Right lung (tissue), 5 donors: ENCODE results near the gene CMTM5. TPM values are rescaled to one million over a fixed set of nuclear protein-coding genes. Genes with fewer than 3 reads are reported as not detected.
"Not testable (repeated sequence)": the region's sequence is repeated elsewhere in the genome, so short reads cannot be mapped to it uniquely, and the experiment has no call there.

Source experiments
- DNase-seq, 2 donors: peaks; one replicate each; pipeline ENCODE4 v3.0.0-alpha.2; 2013
- polyA plus RNA-seq, 5 donors: library from polyadenylated mRNA; unstranded; fragments of 120-200 nt; gene quantifications; one replicate each; pipeline versions ENCODE4 v1.2.1 to v1.2.3, GENCODE V29; 2013; ENCODE audit warnings: inconsistent platforms in 1 of 5, low replicate concordance in 1 of 5; ENCODE audit not compliant: insufficient read length in 5 of 5, insufficient read depth in 1 of 5

Gene CMTM5
- polyA plus RNA-seq, 5 donors: 2.3 to 4.9 (median 3.9) TPM

DNA sequence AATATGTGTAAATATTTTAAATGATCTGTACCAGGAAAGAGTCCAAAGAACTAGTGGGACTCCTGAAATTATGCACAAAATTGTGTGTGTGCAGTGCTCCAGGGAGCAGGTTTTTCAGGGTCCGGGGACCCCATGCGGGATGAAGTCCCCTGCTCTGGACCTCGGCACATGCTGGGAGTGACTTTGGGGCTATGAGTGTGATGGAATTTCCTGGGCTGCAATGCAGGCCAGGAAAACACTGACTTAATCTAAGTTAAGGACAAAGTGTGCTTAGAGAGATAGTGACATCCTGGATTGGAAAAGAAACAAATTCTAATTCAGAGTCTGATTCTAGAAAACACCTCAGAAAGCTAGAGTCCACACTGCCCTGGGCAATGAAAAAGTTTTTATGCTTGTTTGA is 37.4 kb downstream of the CMTM5 start:
- DNase-seq: no peak

DNA sequence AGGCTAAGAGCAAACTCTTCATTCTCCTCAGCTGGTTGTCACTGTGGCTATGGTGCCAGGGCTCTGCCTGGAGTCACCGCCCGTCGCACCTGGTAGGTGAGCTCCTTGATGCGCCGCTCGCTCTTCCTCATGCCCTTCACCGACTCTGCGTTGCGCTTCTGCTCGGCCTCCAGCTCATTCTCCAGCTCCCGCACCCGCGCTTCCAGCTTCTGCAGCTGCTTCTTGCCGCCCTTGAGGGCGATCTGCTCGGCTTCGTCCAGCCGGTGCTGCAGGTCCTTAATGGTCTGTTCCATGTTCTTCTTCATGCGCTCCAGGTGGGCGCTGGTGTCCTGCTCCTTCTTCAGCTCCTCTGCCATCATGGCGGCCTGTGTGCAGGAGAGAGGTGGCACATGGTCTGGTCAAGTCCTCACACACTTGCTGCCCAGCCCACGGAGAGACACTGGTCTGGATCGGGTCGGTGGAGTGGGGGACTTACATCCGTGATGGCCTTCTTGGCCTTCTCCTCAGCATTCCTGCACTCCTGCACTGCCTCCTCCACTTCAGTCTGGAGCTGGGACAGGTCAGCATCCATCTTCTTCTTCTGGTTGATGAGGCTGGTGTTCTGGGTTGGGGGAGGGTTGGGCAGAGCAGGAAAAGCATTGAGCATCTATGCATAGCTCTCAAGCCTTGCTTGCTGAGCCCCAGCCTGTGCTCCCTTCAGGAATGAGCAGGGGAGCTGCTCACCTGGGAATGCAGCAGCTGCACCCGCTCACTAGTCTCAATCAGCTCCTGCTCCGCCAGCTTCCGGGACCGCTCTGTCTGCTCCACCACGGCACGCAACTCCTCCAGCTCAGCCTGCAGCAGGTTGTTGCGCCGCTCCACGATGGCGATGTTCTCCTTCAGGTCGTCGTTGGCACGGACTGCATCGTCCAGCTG is 38.3 kb downstream of the CMTM5 start:
- no peak for DNase-seq

DNA sequence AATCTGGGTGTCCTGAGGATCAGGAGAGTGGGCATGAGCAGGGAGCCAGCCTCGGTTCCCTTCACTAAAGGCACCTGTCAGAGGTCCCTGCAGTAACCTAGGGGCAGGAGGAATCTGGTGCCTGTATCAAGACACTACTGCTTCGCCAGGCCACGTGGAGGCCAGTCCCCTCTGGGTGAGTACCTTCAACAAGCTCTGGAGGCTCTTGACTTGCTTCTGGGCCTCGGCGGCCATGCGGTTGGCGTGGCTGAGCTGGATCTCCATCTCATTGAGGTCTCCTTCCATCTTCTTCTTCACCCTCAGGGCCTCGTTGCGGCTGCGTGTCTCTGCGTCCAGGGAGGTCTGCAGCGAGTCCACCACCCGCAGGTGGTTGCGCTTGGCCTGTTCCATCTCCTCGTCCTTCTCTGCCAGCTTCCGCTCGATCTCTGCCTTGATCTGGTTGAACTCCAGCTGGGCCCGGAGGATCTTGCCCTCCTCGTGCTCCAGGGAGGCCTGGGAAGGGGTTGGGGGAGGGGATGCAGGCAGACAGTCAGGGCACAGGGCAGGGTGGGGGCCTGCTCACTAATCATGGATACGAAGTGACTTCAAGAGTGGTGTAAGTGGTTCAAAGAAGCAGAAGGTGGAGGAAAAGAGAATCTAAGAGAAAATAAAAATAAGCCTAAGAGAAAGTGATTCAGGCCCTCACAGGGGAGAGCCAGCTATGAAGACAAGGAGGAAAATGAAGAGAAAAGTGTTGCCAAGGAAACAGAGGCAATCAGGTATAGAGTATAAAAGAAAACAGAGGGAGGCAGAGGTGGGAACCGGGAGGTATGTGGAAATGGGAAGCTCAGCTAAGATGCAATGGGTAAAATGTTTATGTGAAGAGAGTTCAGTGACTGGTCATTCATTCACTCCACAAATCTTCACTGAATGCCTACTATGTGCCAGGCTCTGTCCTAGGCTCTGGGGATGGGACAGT is 39.3 kb downstream of the CMTM5 start:
- DNase-seq: no peak

DNA sequence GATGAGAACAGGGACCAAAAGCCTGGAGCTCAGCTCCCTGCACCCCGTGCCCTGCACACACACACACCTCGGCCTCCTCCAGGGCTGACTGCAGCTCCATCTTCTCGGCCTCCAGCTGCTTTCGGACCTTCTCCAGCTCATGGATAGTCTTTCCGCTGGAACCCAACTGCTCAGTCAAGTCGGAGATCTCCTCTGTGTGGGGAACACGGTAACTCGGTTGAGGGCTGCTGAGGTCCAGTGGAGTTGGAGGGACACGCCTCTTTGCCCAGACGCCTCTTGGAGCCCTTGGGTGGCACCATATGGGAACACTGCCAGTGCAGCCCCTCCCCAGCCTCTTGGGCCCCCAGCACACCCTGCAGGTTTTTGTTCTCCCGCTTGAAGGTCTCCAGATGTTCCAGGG is 40.0 kb downstream of the CMTM5 start:
- no peak for DNase-seq

DNA sequence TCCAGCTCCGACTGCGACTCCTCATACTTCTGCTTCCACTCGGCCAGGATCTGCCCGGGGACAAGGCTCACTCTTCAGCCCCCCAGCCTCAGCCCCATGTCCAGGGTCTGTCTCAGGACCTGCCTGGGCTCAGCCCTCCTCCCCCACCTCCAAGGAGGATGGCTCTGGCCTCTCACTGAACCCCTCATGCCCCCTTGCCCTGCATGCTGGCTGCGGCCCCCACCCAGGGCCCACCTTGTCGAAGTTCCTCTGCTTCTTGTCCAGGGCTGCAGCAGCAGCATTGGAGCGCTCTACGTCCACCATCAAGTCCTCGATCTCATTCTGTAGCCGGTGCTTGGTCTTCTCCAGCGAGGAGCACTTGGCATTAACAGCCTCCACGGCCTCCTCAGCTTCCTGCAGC is 40.4 kb downstream of the CMTM5 start:
- not testable (repeated sequence) for DNase-seq

DNA sequence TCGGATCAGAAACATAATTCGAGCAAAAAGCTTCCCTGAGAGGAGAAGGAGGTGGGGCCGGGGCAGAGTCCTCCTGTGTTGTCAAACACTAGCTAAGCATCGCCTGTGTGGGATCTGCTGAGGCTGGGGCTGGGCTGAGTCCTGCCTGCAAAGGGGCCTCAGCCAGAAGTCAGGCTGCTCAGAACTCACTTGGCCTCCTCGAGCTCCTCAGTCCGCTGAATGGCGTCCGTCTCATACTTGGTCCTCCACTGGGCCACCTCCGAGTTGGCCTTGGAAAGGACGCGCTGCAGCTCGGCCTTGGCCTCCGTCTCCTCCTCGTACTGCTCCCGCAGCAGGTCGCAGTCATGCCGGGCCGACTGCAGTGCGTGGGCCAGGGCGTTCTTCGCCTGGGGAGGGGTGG is 41.2 kb downstream of the CMTM5 start:
- DNase-seq: no peak

DNA sequence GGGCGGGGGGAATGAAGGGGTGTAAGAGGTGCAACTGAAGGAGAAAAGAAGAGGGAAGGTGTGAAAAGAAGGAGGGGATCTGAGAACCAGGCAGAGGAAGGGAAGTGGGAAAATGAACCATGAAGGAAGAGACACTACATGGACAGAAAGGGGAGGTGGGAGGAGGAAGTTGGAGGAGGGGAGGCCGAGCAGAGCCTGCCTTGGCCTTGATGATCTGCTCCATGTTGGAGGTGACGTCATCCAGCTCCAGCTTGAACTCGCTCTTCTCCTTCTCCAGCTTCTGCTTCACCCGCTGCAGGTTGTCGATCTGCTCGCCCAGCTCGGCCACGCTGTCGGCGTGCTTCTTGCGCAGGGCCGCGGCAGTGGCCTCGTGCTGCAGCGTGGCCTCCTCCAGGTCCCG is 42.8 kb downstream of the CMTM5 start:
- not testable (repeated sequence) for DNase-seq

DNA sequence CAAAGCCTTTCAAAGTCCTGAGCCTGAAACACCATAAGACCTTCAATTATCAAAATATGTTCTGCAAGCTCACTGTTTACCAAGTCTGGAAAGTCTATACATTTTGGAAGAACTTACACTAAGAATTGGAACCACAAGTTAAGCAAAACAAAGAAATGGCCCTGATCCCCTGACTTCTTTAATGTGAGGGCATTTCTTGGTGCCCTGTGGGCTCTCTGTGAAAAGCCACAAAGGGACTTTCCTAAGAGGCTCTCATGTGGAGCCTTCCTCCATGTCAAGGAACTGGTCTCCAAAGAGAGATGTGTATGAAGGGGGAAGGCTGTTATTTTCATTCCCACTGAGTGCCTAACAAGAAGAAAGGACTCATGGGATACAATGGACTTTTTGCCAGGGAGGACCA is 44.7 kb downstream of the CMTM5 start:
- DNase-seq: no peak

DNA sequence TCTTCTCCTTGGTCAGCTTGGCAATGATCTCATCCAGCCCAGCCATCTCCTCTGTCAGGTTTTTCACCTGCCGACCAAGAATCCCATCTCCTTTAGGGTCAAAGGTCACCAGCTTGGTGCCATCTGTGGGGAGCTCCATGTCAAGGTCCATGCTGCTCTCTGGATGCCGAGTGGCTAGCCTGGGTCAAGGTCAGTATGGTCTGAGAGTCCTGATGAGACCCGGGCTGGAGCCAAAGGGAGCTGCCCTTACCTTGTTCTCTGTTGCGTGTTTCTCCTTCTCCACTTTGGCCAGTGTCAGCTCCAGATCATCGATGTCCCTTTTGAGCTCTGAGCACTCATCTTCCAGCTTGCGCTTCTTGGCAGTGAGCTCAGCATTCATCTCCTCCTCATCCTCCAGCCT is 46.8 kb downstream of the CMTM5 start:
- DNase-seq: no peak

DNA sequence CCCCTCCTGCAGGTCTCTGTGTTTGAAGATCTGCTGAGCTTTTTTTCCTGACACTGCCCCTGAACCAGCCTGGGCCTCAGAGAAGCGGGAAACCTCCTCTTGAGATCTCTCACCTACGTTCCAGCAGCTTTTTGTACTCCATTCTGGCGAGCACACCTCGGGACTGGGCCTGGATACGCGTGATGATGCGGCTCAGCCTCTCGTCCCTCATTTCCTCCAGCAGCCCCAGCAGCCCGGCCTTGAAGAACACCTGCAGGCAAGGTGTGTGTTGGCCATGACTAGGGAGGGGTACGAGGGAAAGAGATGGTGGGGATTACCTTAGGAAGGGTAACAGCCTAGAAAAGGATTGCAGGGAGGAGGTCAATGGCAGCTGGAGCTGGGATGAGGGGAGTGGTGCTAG is 48.3 kb downstream of the CMTM5 start:
- DNase-seq: no peak

DNA sequence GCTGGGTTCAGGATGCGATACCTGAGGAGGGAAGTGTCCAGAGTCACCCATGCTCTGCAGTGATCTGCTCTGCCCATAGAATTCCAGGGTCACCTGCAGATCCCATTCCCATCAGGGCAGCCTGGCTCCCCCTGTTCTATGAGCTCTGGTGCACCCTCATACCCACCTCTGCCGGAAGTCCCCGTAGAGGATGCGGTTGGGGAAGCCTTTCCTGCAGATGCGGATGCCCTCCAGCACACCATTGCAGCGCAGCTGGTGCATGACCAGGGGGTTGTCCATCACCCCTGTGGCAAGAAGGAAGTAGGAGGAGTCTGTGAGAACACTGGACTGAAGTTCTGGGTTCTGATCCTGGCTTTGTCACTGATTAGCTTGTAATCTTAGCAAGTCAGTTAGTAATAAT is 49.0 kb downstream of the CMTM5 start:
- DNase-seq: not testable (repeated sequence)

DNA sequence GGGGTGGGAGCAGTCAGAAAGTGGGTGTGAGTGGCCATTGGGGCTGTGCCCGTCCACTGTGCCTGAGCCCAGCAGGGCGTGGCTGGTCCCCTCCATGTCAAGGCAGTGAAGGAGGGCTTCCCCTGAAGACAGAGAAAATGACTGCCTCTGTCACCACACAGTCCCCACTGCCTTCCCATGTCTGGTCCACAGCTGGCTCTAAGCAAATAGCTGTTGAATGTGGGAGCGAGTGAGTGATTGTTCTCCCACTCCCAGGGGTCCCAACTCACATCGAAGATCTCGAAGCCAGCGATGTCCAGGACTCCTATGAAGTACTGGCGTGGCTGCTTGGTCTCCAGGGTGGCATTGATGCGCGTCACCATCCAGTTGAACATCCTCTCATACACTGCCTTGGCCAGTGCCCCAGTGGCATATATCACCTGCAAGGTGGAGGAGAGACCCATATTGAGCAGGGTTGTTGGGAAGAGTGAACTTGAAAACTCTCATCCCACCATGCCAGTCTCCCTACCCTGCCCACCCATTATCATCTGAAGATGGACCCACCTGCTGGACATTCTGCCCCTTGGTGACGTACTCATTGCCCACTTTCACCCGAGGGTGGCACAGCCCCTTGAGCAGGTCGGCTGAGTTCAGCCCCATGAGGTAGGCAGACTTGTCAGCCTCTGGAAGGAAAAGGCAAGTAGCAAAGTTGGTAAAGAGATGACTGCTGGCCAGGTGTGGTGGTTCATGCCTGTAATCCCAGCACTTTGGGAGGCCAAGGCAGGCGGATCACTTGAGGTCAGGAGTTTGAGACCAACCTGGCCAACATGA is 52.0 kb downstream of the CMTM5 start:
- DNase-seq: no peak

Other genes starting within 250 kb of the CMTM5 start
- 100 to 1,000 TPM; 107 to 140 (median 126) TPM for gene SLC7A8, start 193.4 kb upstream of the CMTM5 start, polyA plus RNA-seq
- 1 to 10 TPM in 2 of 5 donors, under 1 TPM in 2, not detected in 1; 0.65 to 1.6 (median 1.1) TPM for gene RNF212B, start 139.1 kb upstream of the CMTM5 start, polyA plus RNA-seq
- gene HOMEZ, start 90.9 kb upstream of the CMTM5 start, polyA plus RNA-seq: 10 to 100 TPM; 15.2 to 19.3 (median 16.4) TPM
- gene PPP1R3E, start 74.2 kb upstream of the CMTM5 start, polyA plus RNA-seq: 10 to 100 TPM; 18.4 to 24.7 (median 22.0) TPM
- 10 to 100 TPM; 35.9 to 42.0 (median 37.3) TPM for gene BCL2L2, start 70.2 kb upstream of the CMTM5 start, polyA plus RNA-seq
- 100 to 1,000 TPM; 191 to 227 (median 216) TPM for gene PABPN1, start 55.6 kb upstream of the CMTM5 start, polyA plus RNA-seq
- 10 to 100 TPM; 26.1 to 41.7 (median 33.6) TPM for gene SLC22A17, start 24.2 kb upstream of the CMTM5 start, polyA plus RNA-seq
- 10 to 100 TPM; 37.4 to 67.0 (median 49.9) TPM for gene EFS, start 11.9 kb upstream of the CMTM5 start, polyA plus RNA-seq
- not detected for gene IL25, start 4.2 kb upstream of the CMTM5 start, polyA plus RNA-seq
- under 1 TPM in 2 of 5 donors, not detected in 3; 0.03 to 0.18 TPM for gene MYH6, start 31.2 kb downstream of the CMTM5 start, polyA plus RNA-seq
- gene MYH7, start 58.6 kb downstream of the CMTM5 start, polyA plus RNA-seq: 10 to 100 TPM in 1 of 5 donors, under 1 TPM in 4; 0.06 to 22.5 (median 0.27) TPM
- gene NGDN, start 92.7 kb downstream of the CMTM5 start, polyA plus RNA-seq: 10 to 100 TPM; 60.6 to 75.5 (median 64.0) TPM
- 1 to 10 TPM; 4.4 to 6.1 (median 5.0) TPM for gene ZFHX2, start 174.7 kb downstream of the CMTM5 start, polyA plus RNA-seq
- 10 to 100 TPM; 10.7 to 15.3 (median 12.1) TPM for gene THTPA, start 179.2 kb downstream of the CMTM5 start, polyA plus RNA-seq
- 10 to 100 TPM; 62.8 to 94.1 (median 78.2) TPM for gene AP1G2, start 190.7 kb downstream of the CMTM5 start, polyA plus RNA-seq
- gene JPH4, start 201.7 kb downstream of the CMTM5 start, polyA plus RNA-seq: 1 to 10 TPM in 2 of 5 donors, under 1 TPM in 3; 0.69 to 1.2 (median 0.99) TPM